Measurements from ENCODE around the gene RBFOX2.

The RBFOX2 gene

GRCh38 chr22:35921777-35922176, 106.8 kb downstream of the RBFOX2 start:
- DNase-seq = peak; percentile 30 to 38

GRCh38 chr22:35921044-35921443, 107.6 kb downstream of the RBFOX2 start:
- no peak for DNase-seq

GRCh38 chr22:35919002-35919542, 109.6 kb downstream of the RBFOX2 start:
- DNase-seq = no peak

- no peak for DNase-seq
Observed at GRCh38 chr22:35918456-35918855, 110.2 kb downstream of the RBFOX2 start.

GRCh38 chr22:35917651-35918050, 111.0 kb downstream of the RBFOX2 start:
- no peak for DNase-seq

GRCh38 chr22:35915477-35916013, 113.1 kb downstream of the RBFOX2 start:
- no peak for DNase-seq

GRCh38 chr22:35914665-35915476, 113.8 kb downstream of the RBFOX2 start:
- peak in 1 of 2 donors; percentile 13 for DNase-seq

GRCh38 chr22:35914357-35914664, 114.3 kb downstream of the RBFOX2 start:
- DNase-seq = no peak

GRCh38 chr22:35913925-35914324, 114.7 kb downstream of the RBFOX2 start:
- DNase-seq = no peak

GRCh38 chr22:35912658-35913057, 116.0 kb downstream of the RBFOX2 start:
- no peak for DNase-seq

GRCh38 chr22:35911877-35912276, 116.7 kb downstream of the RBFOX2 start:
- DNase-seq = no peak

- no peak for DNase-seq
Observed at GRCh38 chr22:35910926-35911325, 117.7 kb downstream of the RBFOX2 start.

GRCh38 chr22:35910003-35910769, 118.4 kb downstream of the RBFOX2 start:
- no peak for DNase-seq

- DNase-seq = no peak
Observed at GRCh38 chr22:35905894-35906293, 122.7 kb downstream of the RBFOX2 start.

- no peak for DNase-seq
Observed at GRCh38 chr22:35904752-35905151, 123.9 kb downstream of the RBFOX2 start.

GRCh38 chr22:35904336-35904692, 124.3 kb downstream of the RBFOX2 start:
- DNase-seq = no peak

GRCh38 chr22:35903571-35904335, 124.9 kb downstream of the RBFOX2 start:
- DNase-seq = no peak

GRCh38 chr22:35900483-35901168, 128.0 kb downstream of the RBFOX2 start:
- peak in 1 of 2 donors; percentile 22 for DNase-seq

GRCh38 chr22:35899736-35900135, 128.9 kb downstream of the RBFOX2 start:
- DNase-seq = no peak

- no peak for DNase-seq
Observed at GRCh38 chr22:35896111-35896705, 132.4 kb downstream of the RBFOX2 start.

GRCh38 chr22:35894937-35895708, 133.5 kb downstream of the RBFOX2 start:
- DNase-seq = no peak
